Left forelimb (tissue), 1 donor: ENCODE measurements around the gene ZNF524.
A peak's percentile ranks its signal among the peaks of the same experiment; 100 is the strongest.
"Not testable (repeated sequence)": the region's sequence is repeated elsewhere in the genome, so short reads cannot be mapped to it uniquely, and the experiment has no call there.

Source experiments
- DNase-seq: peaks from one replicate; pipeline ENCODE4 v3.0.0-alpha.2; 2018; ENCODE audit warnings: low spot score

The ZNF524 gene

DNA sequence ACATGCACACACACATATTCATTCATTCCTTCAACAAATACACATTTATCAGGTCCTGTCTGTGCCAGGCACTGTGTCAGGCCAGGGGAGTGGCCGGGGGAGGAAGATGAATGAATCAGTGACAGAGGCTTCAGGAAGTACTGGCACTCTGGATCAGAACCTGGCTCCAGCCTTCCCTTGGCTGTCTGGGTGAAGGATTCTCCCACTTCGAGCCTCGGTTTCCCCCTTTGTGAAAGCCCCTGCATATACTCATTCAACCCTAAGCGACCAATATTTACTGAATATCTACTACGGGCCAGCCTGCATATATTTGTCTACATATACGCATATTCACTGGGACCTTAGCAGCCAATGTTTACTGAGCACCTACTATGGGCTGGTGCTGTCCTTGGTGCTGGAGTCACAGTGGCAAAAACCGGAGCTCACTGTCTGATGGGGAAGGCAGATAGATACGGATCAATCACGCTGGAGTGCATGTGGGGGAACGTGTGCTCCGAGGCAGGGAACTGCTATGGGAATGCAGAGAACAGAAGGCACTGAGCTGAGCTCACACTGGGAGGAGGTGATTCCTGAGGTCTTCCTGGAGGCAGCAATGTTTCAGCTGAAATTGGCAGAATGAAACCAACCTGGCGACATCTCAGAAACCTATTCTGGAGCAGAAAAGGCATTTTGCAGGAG, 18.8 kb upstream of the ZNF524 start:
- DNase-seq, result no peak

DNA sequence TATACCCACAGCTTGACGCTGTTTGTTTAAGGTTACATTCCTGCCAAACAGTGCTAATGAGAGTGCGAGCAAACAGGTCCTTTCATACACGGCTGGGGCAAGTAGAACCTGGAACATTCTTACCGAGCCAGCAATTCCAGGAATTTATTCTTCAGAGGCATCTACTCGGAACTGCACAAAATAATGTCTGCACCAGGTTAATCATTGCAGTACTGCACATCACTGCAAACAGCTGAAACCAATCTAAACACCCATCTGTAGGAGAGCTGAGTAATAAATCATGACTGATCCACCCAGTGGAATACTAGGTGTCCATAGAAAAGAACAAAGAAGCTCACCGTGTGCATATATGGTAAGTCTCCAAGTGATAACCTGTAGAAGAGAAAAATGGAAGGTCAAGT, 18.3 kb upstream of the ZNF524 start:
- DNase-seq, result no peak

DNA sequence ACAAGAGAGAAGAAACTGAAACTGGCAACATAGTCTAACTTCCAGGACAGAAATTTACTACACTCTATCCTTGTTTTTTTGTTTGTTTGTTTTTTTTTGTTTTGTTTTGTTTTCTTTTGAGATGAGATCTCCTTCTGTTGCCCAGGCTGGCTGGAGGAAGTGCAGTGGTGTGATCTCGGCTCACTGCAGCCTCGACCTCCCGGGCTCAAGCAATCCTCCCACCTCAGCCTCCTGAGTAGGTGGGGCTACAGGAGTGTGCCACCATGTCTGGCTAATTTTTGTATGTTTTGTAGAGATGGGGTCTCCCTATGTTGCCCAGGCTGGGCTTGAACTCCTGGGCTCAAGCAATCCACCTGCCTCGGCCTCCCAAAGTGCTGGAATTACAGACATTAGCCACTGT, 17.8 kb upstream of the ZNF524 start:
- DNase-seq, result not testable (repeated sequence)

DNA sequence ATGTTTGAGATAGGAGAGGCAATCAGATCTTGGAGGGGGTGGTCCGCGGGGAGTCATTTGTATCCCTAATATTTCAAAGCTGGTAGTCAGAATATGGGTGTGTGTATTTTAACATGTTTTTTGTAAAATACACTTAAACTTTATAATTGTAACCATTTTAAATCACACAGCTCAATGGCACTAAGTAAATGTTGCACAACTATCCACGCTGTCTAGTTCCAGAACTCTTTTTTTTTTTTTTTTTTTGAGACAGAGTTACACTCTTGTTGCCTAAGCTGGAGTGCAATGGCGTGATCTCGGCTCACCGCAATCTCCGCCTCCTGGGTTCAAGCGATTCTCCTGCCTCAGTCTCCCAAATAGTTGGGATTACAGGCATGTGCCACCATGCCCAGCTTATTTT, 16.2 kb upstream of the ZNF524 start:
- not testable (repeated sequence) for DNase-seq

DNA sequence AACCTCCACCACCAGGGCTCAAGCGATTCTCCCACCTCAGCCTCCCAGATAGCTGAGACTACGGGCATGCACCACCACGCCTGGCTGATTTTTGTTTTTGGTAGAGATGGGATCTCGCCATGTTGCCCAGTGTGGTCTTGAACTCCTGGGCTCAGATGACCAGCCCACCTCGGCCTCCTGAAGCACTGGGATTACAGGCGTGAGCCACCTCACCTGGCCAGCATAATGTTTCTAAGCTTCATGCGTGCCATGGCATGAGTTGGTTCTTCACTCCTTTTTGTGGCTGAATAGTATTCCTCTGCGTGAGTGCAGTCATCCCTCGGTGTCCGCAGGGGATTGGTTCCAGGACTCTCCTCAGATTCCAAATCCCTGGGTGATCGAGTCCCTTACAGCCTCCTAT, 15.2 kb upstream of the ZNF524 start:
- DNase-seq, result no peak

DNA sequence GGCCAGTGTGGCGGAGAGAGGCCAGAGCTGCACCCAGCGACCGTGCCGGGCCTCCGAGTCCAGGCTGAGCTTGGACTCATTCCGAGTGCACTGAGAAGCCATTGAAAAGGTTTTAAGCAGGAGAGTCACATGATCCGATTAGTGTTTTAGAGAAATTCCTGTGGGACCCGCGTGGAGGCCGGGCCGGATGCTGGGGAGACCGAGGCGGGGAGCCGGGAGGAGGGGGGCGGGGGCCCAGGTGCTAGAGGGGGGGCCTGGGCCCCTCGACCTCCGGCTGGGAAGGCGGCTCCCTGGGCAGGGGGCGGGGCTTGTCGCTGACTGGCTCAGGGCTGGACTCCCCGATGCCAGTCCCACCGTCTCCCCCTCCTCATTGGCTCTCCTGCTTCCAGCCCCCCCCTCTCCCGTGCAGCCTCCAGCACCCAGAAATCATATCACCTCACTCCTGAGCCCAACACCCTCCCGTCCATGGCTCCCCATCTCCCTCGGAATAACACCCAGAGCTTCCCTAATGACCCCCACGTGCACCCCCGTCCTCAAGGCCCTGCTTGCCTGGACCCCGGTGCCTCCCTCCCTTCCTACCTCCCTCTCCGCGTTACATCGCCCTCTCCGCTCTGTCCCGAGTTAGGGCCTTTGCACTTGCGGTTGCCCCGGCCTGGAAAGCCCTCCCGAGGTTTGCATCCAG, 14.3 kb upstream of the ZNF524 start:
- DNase-seq, result peak; percentile 88

DNA sequence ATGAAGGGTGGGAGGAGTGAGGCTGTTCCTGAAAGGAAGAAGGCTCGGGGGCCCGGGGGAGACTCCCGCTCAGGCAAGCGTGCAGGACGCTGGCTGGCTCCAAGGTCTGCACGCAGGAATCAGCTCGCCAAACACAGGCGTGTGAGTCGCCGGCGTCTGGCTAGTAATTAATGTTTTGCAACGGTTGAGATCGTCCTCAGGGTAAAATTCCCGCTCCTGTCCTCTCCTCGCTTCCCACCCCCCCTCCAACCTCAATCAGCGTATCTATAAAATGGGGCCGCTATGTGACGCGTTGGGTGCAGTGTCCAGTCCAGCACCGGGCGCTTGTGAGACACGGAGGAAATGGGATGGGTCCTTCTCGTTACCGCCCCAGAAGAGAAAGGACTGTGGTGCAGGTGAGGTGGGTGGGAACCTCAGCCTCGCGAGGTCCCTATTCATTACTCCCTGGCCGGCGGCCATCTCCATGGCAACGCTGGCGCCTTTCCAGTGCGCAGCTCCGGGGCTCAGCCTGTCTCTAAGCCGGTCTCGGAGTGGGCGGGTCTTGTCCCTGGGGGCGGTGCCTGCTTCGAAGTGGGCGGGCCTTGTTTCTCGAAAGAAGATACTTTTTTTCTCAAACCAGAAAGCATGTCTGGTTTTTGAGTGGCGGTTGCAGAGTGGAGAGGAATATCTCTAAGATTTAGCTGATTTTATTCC, 13.0 kb upstream of the ZNF524 start:
- DNase-seq, result peak; percentile 92

DNA sequence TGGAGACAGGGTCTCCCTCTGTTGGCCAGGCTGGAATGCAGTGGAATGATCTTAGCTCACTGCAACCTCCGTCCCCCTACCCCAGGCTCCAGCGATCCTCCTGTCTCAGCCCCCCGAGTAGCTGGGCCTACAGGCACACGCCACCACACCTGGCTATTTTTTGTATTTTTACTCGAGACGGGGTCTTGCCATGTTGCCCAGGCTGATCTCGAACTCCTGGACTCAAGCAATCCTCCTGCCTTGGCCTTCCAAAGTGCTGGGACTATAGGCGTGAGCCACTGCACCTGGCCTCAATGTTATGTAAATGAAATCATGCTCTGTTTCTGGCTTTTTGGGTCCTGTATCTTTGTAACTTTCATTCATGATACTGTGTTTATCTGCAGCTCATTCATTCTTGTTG, 11.3 kb upstream of the ZNF524 start:
- no peak for DNase-seq

DNA sequence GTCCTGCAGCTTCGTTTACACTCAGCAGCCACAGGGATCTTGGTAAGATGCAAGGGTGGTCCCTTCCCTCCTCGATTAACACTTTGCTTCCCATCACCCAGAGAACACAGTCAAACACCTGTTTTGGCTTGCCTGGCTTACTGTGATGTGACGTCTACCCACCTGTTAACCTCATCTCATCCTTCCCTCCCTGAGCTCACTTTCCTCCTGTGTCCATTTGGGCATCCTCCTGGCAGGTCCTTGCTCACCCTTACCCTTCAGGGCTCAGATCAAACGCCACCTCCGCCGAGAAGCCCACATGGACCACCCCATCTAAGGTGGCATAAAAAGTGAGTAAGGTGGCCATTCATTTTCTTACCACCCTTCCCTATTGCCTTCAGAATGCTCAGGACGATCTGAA, 10.0 kb upstream of the ZNF524 start:
- DNase-seq, result no peak

DNA sequence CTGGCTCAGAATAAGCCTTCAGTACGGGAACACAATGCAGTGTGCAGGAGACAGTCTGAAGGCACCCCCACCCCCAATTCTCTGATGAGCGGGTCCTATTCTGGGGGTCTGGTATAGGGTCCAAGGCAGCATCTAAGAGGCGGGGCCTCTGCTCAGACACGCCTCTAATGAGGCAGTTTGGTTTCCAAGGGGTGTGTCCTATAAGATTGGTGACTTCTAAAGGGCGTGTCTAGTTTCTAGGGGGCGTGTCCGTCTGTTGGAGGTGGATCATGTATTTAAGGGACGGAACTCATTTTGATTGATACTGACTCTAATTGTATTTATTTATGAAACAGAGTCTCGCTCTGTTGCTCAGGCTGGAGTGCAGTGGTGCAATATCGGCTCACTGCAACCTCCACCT, 9.5 kb upstream of the ZNF524 start:
- DNase-seq, result no peak

DNA sequence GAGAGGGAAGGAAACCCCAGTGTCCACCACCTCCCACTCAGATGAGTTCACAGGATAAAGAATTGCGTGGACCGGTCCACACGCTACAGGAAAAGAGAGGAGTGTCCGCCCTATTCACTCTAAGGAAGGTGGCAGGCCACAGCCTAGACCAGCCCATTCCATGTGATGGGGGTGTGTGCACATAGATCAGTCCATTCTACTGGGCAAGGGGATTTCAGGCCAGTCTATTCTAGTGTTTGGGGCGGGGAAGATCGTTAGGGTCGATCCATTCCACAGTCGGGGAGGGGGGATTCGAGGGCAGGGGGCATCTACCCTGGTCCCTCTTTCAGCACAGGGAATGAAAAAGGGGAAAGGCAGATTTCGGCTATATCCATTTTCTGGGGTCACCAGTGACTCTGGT, 8.5 kb upstream of the ZNF524 start:
- peak; percentile 44 for DNase-seq

DNA sequence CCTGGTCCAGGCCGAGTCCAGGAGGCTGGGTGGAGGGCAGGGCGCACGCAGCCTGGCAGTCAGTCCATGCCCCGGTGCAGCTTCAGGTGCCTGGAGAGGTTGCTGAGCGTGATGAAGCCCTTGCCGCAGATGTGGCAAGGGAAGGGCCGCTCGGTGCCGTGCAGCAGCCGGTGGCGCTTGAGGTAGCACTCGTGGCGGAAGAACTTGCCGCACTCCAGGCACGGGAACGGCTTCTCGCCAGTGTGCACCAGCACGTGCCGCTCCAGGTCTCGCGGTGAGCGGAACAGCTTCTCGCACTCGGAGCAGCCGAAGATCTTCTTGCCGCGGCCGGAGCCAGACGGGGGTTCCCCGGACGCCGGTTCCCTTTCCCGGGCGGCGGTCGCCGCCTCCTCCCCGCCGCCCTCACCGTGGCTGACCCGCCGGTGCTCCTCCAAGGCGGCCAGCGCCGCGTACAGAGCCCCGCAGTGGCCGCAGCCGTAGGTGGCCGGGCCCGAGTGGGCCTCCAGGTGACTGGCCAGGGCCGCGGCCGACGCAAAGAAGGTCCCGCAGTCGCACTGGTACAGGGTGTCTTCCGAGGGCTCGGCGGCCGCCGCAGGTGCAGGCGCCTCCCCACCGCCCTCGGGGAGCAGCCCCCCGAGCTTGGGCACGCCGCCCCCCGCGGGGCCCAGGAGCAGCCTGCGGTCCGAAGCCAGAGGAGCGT, 7.5 kb upstream of the ZNF524 start:
- DNase-seq, result peak; percentile 49

DNA sequence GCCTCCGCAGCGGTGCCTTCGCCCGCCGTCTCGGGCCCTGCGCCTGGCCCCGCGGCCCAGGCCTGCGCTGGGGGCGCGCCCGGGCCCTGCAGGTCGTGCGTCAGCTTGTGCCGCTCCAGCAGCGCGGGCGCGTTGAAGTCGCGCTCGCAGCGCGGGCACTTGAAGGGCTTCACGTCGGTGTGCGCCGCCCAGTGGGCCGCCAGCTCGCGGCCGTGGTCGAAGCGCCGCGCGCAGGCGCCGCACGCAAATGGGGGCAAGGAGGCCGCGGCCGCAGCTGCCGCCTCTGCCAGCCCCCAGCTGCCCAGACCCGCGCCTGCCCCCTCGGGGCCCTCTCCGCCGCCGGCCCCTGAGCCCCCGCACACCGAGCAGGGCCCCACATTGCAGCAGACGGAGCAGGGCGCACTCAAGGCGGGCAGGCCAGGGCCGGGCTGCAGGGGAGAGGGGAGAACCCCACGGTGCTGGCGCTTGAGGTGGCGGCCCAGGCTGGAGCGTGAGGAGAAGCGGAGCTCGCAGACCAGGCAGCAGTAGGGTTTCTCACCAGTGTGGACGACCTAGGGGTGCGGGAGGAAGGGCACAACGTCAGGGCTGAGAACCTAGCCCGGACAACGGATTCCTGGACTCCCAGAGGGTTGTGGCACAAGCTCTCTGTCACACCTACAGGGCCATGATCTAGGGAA, 6.9 kb upstream of the ZNF524 start:
- DNase-seq, result peak; percentile 42

DNA sequence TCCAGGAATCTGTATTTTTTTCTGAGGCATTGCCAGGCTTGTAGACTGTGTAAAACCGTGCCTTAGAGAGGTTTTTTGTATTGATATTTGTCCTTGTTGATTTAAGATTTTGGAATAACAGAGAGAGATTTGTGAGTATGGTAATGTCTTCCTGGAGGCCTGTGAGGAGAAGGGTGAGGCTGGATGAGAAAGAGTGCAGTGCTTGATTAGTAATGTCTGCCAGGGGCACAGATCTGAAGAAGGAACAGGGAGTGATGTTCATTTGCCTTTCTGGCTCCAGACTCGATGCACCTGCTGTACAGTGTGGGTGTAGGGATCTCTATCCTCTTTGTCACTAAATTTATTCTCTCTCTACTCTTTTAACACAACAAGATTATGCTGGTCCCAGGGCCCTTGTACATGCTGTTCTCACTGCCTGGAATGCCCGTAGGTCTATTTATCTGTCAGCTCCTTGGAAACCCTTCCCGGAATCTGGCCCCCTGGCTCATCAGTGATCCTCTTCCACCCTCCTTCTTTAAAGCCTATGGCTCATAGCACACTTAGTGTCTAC, 5.0 kb upstream of the ZNF524 start:
- DNase-seq, result no peak

DNA sequence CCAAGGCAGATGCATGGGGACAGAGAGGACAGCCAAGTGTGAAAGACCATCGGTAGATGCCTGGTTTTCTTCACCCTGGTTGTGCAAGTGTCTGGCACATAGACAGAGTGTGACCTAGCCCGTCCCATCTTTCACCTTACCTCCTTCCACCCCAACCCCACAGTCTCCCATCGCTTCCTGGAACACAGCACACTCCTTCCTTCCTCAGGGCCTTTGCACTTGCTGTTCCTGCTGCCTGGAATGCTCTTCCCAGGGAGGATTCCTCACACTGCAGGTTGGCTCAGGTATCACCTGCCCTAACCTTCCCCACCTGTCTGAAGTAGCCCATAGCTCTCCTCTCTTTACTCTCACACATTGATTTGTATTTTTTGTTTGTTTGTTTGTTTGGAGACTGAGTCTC, 3.8 kb upstream of the ZNF524 start:
- no peak for DNase-seq

DNA sequence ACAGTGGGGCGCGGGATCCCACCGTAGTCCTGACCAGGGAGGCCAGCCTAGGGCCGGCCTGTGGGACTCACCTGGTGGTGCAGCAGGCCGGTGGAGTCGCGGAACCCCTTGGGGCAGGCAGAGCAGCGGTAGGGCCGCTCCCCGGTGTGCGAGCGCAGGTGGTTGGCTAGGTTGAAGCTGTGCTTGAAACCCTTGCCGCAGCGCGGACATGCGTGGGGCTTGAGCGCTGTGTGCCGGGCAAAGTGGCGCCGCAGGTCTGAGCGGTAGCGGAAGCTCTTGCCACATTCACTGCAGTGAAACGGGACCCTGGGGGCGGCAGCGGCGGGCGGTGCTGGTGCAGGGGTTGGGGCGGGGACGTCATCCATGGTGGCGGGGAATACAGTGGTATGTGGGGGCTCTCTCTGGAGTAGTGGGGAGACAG, 2.6 kb upstream of the ZNF524 start:
- no peak for DNase-seq

DNA sequence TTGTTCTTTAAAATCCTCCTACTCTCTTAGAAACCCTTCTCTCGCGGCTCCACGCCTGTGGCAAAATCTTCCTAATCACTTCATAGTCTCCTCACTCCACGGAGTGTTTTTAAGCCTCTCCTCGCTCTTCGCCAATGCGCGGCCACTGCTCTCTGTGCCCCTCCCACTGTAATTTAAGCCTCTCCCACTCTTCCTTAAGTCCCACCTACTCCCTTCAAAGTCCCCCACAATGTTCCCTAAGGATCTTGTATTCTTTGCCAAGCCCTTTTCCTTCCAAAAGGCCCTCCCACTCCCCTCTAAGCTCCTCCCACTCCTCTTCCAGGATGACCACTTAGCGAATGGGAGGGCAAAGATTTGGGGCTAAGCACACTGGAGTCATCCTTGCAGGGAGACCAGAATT, 2.1 kb upstream of the ZNF524 start:
- no peak for DNase-seq

DNA sequence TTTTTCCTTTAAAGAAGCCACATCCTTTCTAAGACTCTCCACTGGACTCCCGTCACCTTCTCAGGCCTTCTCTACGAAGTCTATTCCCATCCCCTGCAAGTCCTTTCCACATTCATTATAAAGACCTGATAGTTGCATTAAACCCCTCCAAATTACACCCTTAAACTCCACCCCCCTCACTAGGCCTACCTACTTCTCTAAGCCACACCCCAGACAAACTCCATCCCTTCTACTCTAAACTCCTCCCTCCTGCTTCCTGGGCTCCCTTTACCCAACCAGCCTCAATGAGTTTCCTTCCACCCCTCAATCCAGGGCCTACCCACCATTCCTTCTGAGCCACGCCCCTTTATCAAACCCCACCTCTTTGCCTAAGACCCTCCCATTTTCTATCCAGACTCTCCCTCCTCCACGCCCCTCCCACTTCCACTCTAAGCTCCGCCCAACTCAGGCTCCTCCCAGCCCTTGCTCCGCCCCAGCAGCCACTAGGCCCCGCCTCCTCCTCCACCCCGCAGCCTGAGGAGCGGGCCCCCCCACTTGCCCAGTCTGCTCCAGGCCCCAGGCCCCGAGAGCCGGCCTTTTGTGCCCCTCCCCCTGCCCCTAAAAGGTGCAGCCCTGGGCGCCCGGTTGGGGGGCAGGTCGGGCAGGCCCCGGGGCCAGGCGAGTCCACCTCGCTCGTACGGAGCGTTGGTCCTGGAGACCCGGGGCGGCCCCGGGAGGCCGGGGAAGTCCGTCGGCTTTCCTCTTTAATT, 1.2 kb upstream of the ZNF524 start:
- peak; percentile 95 for DNase-seq

DNA sequence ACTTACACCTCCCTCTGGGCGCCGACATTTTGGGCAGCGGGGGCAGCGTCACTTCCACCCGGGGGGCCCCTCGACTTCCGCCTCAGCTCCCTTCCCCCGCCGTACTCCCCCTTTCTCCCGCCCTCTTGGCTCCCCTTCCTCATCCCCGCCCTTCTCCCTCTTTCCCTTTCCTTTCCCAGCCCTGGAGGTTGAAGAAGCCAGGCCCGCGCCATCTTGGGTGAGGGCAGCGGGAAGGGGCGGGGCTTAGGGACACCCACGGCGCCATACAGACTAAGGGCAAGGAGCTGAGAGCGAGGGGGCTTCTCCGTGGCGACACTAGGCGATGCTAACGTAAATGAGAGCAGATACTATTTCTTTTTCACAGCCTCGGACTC, 633 bp upstream of the ZNF524 start, which contains the start of gene FIZ1:
FIZ1 (minus strand) TSS at position 50 of the 374 bp plus-strand sequence. CDS start 1,652 bp downstream, outside the sequence.
- DNase-seq, result peak; percentile 100

DNA sequence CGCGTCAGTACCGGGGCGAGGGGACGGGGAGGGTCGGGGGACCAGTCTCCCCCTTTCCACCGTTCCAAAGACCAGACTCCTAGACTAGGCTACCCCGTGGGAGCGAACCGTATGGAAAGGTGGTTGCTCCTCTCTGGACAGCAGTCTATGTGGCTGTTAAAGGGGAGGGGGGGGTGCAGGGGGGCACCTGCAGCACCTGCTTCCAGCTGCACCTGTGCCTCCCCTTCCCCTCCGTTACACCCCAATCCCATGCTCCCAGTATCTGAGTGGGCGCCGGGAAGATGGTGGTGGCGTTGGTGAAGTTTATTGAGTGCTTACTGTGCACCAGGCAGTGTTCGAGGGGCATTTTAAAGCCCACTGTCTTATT, 557 bp downstream of the ZNF524 start:
- no peak for DNase-seq

DNA sequence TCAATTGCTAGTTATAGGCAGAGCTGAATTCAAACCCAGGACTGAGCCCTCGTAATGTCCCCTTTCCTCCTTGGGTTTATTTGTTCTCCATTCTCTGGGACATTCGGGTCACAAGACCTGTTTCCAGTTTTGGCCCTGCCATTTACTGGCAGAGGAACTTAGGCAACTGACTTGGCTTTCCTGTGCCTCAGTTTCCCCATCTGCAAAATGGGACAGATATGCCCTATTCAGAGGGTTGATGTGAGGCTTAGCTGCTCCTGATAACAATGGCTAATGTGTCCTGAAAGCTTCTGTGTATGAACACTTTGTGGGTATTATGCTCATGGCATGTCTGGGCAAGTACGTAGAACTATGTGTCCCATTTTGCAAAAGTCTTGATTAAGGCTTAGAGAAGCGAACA, 996 bp downstream of the ZNF524 start:
- DNase-seq, result no peak
